Endometrium (tissue), 2 donors: ENCODE measurements around the gene NKX3-2.

Experiments
- FAIRE-seq: peaks from 2 replicates; lab custom pipeline; 2012; peaks lifted over from hg19 to GRCh38; lab: Jason Lieb, UNC
- donor health status: control.
- donor health status: control.

Gene NKX3-2

DNA sequence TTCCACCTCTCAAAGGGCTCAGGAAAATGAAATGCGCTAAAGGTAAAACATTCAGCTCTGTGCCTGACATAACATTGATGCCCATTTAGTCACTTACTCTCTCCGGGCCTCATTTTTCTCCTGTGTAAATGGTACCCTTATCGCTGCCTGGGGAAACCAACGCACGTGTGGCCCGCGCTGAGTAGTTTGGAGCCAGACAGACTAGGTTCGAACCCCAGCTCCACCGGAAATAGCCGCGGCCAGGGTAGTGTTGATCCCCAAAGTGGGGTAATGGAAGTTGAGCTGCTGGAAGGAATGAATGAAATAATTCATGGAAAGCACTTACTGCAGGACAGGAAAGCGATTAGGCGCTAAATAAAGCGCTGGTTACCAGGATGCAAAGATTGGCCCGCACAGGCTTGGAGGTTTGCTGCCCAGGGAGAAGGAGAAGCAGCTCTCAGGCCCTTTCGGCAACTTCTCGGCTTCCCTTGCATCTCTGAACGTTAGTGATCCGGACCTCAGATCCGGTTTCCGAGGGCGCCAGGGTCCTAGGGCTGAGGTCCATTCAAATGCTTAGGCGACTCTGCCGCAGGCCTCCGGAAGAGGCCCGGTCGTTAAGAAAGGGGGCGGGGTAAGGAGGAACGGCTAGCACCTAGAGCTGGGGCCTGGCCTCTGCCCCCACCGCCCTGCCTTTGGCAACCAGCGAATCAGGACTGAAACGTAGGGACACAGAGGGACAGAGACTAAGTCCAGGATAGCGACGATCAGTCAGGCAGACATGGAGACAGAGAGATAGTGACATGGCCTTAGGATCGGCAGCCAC lies 13.3 kb downstream of the NKX3-2 start:
- FAIRE-seq, result no peak

GRCh38 chr4:13529128-13529919 lies 15.0 kb downstream of the NKX3-2 start:
- no peak for FAIRE-seq

DNA sequence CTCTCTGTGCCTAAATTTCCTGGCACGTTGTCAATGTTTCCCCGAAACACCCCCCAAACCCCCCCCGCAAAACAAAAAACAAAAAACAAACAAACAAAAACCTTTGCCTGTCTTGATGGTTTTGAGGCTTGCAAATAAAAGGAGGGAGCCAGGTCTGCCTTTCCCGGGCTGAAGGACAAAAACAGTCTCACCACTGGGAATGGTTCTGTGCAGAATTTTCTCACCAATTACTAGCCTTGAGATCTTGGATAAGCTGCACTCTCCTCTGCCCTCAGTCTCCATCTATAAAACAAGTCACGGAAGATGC lies 15.5 kb downstream of the NKX3-2 start:
- no peak for FAIRE-seq

- FAIRE-seq, result no peak
Observed at GRCh38 chr4:13527981-13528820, 16.1 kb downstream of the NKX3-2 start.

GRCh38 chr4:13527192-13527980 lies 16.9 kb downstream of the NKX3-2 start:
- FAIRE-seq, result no peak

- no peak for FAIRE-seq
Observed at GRCh38 chr4:13526658-13527057, 17.6 kb downstream of the NKX3-2 start.

DNA sequence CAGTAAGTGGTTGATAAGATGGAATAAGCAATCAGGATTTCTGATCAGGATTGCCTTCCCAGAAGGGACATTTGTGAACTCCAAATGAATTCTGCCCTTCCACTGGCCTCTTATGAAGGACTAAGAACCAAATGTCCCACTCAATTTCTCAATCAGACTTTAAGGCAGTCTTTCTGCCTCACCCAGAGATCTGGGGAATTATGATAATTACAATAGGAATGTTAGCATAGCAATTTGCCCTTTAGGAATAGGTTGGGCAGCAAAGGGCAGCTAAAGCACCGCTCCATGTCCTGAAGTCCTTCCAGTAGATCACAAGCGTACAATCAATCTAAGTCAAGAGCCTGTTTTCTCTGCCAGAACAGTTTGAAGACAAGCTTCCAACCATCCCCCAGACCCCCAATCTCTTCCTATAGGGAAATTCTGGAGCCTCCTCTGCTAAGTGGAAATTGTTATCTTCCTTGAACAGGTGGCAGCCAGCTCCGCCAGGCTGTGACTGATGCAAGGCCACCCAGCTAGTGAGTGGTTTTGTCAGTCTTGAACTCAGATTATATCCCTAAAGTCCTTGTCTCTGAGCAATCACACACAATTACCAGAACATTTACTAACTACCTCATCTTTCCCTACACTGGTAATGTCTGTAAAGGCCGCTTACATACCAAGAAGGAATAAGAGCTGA lies 18.6 kb downstream of the NKX3-2 start:
- no peak for FAIRE-seq

DNA sequence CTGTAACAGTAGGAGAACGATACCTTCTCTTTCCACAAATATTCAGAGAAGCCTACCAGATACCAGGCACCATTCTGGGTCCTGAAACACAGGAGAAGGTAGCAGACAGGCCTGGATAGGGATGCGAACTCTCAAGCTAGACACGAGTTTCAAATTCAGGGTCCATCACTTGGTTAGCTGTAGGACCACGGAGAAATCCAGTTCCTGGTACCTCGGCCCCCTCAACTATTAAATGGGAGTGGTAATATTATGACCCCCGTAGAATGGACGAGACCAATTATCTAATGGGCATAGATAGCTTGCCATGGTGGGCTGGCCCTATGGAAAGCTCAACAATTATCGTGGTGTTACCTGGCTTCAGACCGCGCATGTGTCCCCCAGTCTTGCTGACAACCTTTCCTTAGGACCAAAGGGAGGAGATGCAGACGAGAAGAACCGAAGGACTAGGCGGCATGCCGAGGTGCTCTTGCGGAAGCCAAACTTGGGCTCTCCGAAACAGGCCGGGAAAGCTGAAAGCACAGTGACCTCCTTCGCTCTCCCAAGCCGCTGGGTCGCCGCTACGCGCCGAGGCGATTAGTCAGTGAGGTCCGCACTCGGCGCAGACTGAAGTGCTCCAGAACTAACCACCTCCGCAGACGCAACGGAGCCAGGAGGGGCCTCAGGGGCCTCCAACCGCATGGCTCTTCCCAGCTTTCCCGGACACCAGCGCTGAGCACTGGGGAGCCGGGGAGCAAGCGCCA lies 19.6 kb downstream of the NKX3-2 start:
- FAIRE-seq, result no peak

- no peak for FAIRE-seq
Observed at GRCh38 chr4:13523591-13524503, 20.5 kb downstream of the NKX3-2 start.

- FAIRE-seq, result no peak
Observed at GRCh38 chr4:13523105-13523477, 21.2 kb downstream of the NKX3-2 start.

DNA sequence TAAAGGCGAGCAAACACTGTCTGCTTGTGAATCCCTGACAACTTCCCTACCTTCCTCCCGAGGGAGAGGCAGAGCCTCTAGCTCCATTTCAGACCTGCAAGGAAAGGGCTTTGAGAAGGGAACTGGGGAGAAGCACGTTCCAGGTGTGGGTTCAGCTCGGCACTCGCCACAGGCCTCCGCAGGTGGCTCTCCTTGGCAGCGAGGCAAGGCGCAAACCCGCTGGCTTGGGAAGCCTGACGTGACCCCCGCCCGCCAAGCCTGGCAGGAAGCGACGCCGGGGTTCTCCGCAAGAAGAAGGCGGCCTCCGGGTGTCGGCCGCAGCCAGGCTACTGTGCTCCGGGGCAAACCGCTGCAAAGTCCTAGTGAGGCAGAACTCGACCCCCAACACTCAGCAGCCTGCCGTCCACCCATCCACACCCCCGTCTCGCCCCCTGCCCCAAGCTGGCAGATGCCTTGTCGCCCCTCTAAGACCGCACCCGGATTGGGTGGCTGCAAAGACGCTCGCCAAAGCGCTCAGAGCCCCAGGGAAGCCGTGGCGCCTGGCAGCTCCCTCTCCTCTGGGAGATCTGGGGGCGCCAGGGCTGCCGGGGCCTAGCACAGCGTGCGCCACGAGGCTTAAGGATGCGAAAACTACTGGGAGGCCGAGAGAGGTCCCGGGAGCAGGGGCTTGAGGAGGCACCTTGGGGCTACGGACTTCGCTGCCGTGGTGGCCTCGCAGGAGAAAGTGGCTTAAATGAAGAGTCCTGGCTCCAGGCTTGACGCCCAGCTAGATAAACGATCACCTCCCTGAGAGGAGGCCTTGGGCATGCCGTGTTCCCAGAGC lies 21.8 kb downstream of the NKX3-2 start:
- FAIRE-seq, result no peak

GRCh38 chr4:13521047-13521446 lies 23.3 kb downstream of the NKX3-2 start:
- FAIRE-seq, result no peak

DNA sequence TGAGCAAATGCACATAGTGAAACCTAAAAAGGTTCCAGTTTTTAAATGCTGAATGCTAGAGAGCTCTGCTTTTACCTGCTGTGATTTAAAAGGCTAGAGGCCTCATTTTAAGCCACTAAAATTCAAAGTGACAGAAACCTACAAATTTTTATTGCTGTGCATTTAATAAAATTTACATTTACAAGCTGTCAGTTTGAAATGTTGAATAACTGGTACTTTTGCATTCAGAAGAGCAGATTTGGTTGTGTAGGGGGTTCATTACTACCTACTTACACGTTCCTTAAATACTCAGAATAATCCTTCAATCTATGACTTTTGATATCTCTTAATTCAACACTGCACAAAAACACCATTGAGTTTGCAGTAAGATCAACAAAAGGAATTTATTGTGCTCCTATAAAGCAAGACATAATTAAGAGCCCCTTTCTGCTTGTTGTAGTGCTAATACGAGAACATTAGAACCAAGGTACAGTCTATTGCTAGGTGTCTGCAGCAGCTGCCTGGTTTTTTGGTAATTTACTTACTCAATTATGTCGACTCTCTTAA lies 27.9 kb downstream of the NKX3-2 start:
- FAIRE-seq, result no peak

DNA sequence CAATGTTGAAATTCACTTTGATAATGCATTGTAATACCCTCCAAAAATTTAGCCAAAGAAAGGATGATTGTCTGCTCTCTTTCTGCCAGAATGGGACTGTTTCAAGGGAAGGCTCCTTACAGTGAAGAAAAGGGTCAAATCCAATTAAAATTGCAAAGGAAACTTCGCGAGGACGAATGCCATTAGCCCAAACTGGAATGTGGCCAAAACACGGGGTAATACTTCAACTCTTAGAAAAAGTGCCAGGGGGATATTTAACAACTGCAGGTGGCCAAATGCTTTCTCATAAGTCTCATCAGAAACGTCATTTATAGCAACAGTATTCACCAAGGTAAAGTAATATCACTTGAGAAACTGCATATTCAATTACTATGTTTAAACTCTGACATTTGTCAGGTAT lies 29.0 kb downstream of the NKX3-2 start:
- FAIRE-seq, result no peak

DNA sequence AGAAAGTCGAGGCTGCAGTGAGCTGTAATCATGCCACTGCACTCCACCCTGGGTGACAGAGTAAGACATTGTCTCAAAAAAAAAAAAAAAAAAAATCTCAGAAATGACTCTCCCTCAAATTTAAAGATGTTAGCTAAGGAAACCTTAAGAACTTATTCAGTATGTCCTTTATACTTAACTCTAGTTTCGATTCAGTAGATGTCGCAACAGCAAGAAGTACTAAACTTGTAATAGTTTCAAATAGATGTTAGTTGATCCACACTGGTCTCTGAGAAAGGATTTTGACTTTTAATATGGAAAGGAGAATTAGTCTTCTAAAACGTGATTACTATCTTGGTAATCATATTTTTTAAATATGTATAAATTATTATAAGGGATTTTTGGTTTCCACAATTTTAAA lies 29.6 kb downstream of the NKX3-2 start:
- no peak for FAIRE-seq

GRCh38 chr4:13511101-13511500 lies 33.2 kb downstream of the NKX3-2 start:
- FAIRE-seq, result no peak

DNA sequence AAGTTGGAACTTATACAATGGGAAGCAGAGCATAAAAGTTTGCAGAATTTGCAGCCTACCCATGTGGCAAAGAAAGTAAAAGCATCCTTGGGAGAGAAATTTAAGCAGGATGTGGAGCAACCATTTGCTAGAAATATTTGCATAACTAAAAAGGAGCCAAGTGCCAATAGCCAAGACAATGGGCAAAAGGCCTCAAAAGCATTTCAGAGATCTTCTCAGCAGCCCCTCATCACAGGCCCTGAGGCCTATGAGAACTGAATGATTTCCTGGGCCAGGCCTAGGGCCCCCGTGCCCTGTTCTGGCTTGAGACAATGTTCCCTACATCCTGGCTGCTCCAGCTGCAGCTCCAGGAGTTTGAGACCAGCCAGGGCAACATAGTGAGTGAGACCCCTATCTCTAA lies 34.9 kb downstream of the NKX3-2 start:
- no peak for FAIRE-seq

GRCh38 chr4:13504374-13504773 lies 39.9 kb downstream of the NKX3-2 start:
- no peak for FAIRE-seq
